CD4-positive, alpha-beta T cell treated with Interleukin-12 subunit alpha and Interleukin-12 subunit beta, for 1 hour (primary cell): ENCODE results near the gene PRKCA.

Experiments used
- DNase-seq: peaks from one replicate; pipeline ENCODE4 v3.0.0-alpha.2; 2020

Gene PRKCA

DNA sequence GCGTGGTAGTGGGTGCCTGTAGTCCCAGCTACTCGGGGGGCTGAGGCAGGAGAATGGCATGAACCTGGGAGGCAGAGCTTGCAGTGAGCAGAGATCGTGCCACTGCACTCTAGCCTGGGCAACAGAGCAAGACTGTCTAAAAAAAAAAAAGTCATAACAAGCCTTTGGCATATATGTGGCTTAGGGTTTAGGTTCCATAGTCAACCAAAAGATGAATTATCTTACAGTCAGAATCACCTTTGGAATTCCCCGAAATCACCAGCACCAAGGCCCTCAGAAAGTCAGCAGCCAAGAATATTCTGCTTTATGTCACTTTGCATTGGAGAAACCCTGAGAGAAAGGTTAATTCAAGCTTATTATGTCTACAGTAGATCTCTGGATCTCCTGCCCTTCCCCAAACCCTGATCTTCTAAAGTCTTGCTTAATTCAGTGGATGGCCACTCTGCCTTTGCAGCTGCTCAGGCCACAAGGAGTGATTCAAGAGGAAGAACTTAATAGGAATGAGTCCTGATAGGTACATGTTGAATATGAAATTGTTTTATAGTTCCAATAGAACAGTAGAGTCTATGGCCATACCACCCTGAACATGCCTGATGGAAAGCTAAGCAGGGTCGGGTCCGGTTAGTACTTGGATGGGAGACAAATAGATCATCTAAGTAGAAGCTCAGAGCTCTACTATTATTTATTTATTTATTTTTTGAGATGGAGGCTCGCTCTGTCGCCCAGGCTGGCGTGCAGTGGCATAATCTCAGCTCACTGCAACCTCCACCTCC, 336.5 kb downstream of the PRKCA start:
- DNase-seq = no peak

DNA sequence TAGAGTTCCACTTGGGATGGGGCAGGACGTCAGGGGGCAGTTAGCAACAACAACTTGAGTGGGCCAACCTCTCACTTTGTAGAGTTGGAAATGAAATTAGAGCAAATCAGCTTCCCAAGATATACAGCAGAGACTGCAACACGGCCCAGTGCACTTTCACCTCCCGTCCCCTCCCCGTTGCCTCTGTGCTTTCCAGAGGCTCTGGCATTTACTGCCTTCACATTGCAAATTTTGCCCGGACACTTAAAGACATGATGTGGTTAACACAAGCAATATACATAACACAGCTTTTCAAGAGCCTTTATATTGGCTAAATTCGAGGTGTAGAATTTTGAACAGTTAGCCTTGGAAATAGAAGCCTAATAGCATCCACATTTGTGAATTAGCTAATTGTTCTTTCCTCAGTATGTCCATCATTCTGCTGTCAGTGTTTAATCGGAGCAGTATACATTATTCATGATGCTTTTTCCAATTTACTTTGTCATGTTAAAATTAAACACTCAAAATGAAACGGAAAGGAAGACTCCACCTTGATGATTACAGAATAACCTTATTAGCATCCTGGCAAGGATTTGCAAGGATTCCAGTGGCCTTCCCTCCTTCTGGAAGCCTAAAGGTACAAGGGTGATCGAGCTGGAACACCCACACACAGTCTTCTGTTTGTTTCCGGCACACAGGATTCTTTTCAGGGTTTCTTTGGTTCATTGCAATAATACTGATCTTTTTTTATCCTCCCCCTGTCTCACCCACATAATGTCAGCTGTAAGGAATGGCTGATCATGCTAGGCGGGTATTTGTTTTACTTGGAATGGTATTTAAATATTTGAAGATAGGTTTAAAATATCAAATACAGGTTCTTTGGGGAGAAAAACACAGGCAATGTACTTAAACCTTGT, 341.6 kb downstream of the PRKCA start:
- DNase-seq = no peak

DNA sequence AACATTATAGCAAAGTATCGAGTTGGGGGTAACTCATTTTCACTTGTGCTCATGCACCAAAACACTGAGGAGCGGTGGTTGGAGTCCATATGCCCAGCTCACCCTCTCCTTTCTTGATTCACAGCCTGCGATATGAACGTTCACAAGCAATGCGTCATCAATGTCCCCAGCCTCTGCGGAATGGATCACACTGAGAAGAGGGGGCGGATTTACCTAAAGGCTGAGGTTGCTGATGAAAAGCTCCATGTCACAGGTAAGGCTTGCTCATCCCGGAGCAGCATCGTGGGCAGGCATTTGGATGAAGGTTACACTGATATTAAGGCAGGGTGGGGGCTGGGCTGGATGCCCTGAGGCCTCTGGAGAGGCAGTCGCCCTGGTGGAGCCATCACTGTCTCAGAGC, 342.8 kb downstream of the PRKCA start:
- no peak for DNase-seq

DNA sequence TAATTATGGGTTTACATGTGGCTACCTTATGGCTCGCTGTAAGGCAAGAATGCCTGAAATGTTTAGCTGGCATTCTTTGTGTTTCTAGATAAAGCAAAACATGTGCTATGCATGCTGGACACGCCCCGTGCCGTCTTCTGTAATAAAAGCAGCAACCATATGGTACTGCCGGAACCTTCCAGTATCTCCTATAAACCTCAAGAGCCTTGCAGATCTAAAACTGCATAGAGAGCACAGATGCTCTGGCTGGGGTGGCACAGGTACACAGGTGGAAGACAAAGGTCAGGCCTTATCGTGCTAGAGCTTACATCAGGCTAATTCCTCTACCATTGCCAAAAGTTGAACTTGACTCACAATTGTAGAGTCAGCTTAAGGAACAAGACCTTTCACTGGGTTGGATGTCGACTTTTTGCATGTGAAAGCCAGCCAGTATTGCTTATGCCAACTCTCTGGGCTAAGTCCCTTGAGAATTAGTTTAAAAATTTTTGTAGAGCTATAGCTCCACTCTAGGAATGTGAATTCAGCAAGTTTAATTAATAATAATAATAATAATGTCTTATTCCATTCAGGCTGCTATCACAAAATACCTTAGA, 345.1 kb downstream of the PRKCA start:
- DNase-seq = no peak

DNA sequence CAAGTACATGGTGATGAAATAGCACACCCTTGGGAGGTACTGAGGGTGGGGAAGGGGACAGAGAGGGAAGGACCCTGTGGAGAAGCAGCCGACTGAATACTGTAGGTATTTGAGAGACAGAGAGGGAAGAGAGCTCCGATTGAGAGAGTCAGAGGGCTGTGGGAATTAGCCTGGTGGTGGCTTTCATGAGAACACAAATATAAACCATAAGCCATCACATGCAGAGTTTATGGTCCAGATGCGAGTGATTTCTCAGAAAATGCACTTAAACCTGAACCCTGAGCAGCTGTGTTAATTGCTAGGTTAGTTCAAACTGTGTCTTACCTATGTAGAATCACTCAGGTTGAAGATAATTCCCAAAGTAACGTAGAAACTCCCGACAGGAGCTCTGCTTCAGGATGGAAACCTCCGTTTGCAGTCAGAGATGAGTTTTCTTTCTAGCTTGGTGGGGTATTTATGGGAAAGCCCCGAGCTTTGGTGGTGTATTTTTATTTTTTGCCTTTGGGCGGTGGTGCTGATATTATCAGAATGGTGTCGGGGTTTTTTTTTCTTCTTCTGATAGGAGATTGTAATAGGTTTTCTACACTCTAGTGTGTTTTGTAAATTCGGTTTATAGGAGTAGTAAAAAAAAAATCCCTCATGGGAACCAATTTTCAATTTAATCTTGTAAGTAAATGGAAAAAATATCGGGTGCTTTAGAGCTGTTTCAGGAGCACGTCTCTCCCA, 347.6 kb downstream of the PRKCA start:
- peak; percentile 37 for DNase-seq

DNA sequence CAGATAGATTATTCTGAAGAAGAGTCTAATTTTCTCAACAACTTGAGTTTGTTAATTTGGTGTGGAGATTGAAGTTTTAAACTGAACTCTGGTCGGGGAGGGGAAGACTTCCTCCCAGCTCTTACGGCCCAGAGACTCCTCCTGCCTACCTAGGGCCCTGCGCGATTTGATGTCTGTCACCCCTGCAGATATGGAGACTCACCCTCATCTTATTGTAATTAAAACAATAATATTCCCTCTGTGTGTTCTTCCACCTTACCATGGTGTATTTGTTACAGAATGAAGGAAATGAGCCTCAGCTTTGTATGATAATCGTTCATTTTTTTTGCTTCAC, 348.1 kb downstream of the PRKCA start:
- no peak for DNase-seq

DNA sequence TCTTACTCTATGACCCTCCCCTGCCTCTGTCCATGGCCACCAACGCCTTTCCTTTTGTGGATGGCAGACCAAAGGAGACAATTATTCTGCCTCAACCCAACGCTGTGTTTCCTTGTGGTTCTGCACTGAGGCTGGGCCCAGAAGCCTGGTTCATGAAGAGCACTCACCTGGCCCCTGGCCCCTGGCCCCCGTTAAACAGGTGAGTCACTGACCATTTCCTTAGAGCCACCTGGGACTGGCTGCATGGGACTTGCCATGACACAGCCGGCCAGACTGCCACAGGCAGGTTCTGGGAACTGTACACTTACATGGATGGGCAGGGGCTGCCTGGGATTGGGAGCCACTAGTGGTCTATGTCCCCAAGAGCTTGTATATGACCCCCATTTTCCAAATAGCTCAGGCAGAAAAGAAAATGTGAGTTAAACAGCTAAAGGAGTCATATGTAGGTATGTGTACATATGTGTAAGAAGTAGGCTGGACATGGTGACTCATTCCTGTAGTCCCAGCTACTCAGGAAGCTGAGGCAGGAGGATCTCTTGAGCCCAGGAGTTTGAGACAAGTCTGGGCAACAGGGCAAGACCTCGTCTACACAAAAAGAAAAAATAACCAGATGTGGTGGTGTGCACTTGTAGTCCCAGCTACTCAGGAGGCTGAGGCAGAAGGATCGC, 350.6 kb downstream of the PRKCA start:
- no peak for DNase-seq

DNA sequence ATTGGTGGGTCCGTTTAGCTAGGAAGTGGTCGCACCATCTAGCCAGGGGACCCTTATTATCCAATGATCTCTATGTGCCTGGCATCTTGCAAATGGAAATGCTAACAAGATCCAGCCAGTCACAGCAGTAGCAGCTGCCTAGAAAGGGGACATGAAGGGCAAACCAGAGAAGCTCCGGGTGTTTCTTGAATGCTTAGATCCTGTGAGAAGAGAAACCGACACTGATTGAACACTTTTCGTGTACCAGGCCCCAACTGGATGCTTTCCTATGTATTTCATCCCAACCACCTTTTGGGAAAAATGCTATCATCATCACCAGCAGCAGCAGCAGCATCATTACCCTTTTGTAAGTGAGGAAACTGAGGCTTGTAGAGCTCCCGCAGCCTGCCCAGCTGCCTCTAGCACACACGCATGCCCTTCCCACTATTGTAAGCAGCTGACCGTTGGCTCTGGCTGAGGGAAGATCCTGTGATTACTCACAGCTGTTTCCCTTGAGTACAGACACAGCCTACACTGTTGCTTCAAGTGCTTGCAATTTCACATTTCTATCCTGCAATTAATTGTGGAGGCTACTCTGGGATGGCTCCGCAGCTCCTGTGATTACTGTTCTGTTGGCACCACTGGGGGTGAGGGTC, 351.8 kb downstream of the PRKCA start:
- DNase-seq = no peak

DNA sequence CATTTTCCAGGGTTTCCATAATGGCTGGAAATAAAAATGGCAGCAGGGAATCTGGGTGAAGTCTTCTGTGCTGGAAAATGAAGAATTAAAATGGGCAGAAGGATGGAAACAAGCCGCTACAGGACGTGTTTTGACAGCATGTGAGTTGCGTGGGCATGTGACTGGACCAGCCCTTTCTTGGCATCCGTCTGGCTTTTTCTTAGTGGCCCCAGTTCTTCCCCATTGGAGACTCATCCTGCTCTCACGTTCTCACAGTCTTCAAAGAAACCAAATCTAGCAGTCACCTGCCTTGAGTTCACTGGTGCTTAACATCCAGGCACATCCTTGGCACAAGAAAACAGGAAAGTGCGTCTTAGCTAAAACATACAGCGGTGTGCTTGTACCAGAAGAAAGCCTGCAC, 352.4 kb downstream of the PRKCA start:
- no peak for DNase-seq

DNA sequence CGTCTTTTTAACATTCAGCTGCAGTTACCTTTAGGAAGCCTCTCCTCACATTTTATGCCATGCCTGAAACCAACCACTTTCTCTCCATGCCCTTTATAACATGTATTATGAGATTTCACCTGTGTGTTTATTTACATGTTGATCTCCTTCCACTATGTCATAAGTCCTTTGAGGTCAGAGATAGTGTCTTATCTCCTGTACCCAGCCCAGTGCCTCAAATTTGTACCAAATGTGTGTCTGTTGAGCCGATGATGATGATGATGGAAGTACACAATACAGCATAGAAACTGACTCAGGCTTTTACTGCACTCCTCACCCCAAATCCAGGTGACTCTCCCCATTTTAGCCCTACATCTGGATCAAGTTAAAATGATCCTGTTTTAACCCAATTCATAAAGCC, 353.0 kb downstream of the PRKCA start:
- DNase-seq = no peak

DNA sequence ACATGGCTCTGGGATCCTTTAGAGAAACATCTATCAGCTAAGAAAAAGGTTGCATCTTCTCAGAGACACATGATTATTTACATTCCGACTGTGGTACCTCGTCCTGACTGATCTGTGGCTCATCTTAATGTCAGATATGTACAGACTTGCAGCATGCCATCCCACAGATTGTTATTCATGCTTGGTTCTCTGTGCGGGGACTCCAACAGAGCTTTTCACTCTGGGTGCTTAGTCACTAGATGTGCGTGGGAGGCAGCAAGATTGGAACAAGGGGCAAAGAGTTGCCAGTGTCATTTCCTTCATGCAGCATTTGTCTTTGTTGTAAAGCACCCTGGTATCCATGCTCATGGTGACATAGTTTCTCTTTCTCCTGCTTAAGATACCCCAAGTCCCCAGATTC, 353.4 kb downstream of the PRKCA start:
- DNase-seq = no peak

DNA sequence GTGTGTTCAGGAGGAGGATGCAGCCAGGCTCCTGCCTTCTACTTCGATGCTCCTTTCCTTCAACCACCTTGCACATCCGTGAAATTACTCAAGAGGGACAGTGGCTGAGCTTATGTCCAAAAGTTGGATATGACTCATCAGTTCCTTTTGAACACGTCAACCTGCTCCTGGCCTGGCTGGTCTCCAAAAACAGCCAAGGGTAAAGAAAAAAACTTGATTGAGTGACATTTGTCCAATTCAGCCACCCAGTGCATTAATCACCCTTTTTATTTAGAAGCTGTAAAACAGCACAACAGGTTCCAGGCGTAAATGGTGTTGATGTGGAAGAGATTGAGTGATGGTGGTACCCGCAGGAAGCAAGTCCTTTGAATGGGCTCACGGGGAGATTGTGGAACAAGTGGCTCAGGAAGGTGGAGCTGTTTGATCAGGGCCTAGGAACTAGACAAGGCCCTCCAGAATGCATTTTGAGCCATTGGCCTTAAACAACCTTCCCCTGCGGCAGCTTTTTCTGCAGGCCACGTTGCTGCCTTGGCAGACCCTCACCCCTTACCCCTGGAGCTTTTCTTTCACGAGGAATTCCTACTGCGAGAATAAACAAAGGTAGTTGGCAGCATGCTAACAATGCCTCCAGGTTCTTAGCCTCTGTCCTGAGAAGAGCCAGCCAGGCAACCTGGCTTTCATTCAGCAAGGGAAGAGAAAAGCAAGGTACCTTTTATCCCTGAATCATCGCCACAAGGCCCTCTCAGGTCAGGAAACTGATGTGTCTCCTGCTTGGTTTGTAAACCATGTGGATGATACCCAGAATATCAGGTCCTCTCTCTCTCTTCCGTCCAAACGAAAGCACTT, 359.2 kb downstream of the PRKCA start:
- no peak for DNase-seq

DNA sequence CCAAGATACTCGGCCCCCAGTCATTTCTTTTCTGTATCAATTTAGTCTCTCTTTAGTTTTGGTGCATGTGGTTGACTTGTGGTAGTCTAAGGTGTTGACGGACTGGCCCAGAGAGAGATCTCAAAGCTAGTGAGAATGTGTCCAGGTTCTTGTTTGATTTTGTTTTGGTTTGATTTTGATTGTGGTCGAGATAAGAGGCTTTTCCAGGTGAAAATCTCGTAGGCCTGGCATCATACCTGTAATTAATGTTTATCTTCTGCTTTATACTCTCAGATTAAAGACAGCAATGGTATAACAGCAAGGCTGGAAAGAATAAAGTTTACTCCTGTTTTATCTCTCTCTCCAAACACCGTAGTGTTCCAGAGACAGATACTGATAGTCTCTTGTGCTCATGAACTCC, 360.1 kb downstream of the PRKCA start:
- DNase-seq = no peak

DNA sequence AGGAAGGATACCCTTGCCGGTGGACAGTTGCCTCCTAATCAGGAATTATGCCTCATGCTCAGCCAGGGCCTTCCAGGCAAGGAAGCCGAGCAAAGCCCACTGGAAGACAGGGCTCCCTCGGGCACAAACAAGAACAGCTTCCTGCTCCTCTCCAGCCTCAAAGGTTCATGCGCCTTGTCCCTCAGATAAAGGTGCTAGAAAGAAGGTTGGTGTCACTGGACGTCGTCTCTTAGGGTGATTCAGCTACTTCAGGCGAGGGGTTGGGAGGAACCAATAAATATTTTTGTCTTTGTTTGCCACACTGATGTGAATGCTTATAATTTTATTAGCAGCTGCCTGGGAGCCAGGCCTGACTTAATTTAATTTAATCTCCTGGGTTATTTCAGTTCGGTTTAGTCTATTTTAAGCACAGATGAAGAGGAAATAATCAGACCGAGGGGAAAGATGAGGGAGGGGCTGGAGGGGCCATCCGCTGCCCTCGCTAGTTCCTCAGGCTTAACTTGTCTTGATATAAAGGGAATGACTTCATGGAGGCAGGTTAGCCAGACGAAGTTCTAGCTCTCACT, 360.7 kb downstream of the PRKCA start:
- DNase-seq = no peak

DNA sequence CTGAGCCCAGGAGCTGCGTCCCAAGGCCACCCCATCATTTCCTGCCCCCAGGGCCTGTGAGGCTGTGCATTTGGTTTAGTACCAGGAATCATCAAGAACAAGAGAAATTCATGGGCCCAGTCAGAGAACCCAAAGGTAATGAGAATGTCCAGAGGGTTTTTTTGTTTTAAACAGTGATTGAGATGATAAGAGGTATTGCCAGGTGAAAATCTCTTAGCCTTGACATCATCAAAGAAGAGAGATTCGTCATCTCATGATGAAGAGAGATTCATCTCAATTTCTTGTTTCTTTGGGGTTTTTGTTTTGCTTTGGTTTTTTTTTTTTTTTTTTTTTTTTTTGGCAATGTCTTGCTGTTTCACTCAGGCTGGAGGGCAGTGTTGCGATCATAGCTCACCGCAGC, 361.9 kb downstream of the PRKCA start:
- no peak for DNase-seq

DNA sequence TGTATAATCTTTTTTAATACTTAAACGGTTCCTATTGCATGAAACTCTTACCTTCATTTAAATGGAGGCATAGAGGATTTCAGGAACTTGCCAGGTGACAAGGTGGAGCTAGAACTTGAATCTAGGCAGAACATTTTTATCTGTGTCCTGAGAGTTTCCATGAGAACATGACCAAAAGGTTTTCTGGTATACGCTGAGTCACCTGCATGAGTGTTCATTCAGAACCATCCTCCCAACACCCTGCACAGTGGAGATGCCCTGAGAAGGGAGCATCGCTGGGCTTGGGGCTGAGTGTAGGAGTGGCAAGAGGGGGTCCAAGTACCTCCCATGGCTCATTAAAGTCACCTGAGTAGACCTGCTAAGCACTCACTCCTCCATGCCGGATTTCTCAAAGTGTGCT, 362.8 kb downstream of the PRKCA start:
- DNase-seq = no peak

DNA sequence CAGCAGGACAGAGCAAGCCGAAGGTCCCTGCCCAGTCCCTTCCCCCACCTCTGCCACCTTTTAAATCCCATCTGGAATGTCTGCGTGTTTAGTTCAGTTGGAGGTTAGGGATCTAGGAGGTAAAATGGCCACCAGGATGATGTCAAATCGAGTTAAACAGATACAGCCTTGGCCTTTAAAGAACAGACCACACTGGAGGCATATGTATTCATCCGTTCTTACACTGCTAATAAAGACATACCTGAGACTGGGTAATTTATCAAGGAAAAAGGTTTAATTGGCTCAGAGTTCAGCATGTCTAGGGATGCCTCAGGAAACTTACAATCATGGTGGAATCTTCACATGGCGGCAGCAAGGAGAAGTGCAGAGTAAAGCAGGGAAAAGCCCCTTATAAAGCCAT, 364.7 kb downstream of the PRKCA start:
- no peak for DNase-seq

DNA sequence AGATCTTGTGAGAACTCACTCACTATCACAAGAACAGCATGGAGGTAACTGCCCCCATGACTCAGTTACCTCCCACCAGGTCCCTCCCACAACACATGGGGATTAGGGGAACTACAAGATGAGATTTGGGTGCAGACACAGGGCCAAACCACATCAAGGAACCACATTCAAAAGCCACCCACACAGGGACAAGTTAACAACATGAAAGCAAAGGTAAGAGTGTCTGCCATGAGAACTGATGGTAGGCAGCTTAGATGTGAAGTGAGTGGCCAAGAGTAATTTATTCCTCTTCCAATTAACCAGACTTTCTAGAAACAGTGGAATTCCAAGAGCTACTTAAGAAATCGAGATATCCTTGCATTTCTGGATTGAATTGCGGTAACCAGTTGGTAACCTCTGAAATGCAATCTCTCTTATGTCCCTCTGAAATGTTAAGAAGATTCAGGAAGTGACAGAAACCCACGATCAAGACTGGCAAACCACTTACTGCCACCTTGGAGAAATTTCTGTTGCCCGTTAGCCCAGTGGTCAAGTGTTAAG, 365.1 kb downstream of the PRKCA start:
- peak; percentile 60 for DNase-seq

DNA sequence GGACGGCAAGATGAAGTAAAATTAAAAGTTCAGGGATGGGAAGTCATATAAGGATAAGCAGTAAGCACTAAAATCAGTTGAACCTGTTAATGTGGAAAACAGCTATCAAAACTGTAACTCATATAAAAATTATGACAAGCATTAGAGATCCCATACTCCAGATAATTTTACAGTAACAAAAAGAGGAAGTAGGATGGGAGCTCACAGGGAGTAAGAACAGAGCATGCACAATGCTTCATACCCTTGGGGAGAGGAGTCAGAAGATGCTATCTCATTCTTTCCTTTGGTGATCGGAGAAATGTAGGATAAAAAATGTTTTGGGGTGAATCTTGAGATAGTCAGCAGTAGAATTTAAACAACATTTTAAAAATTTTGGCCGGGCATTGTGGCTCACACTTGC, 367.8 kb downstream of the PRKCA start:
- no peak for DNase-seq

DNA sequence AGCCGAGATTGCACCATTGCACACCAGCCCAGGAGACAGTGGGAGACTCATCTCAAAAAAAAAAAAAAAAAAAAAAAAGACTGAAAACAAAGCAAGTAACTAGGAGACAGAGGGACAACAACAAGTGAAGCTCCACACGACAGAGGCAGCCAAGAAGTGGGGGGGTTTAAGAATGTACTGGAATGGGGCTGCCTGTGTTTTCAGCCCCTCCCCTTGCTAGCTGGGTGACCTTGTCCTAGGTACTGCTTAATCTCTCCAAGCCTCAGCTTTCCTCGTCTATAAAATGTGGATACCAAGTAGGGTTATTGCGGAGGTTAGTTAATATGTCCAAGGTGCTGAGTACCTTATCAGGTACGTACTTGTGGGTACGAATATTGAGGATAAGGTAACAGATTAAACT, 368.7 kb downstream of the PRKCA start:
- peak; percentile 31 for DNase-seq
